MG63 (cell line): ENCODE data around the gene BAHD1. TPM values are rescaled to one million over a fixed set of nuclear protein-coding genes. Genes with fewer than 3 reads are reported as not detected.
A peak's percentile ranks its signal among the peaks of the same experiment; 100 is the strongest.
"Not testable (repeated sequence)": the region's sequence is repeated elsewhere in the genome, so short reads cannot be mapped to it uniquely, and the experiment has no call there.

ENCODE experiments used
- DNase-seq: peaks from one replicate; pipeline ENCODE4 v3.0.0-alpha.2; 2020
- H3K27me3 ChIP-seq: fragments of 250-450 bp; sonication (Bioruptor Pico); 2 replicates; pipeline ENCODE4 v1.5.1; 2020; ENCODE audit warnings: mild to moderate bottlenecking, moderate library complexity
- H3K36me3 ChIP-seq: fragments of 250-450 bp; sonication (Bioruptor Pico); 2 replicates; pipeline ENCODE4 v1.5.1; 2020; ENCODE audit warnings: mild to moderate bottlenecking, moderate library complexity
- H3K4me3 ChIP-seq: fragments of 250-450 bp; sonication (Bioruptor Pico); 2 replicates; pipeline ENCODE4 v1.5.1; 2020; ENCODE audit warnings: mild to moderate bottlenecking, moderate library complexity
- H3K9me3 ChIP-seq: fragments of 250-450 bp; sonication (Bioruptor Pico); 2 replicates; pipeline ENCODE4 v1.5.1; 2020; ENCODE audit warnings: mild to moderate bottlenecking, moderate library complexity
- total RNA-seq: library from RNA; depleted of rRNA; stranded (reverse); fragments of >200 nt; shearing (Covaris generic); gene quantifications from 2 replicates; pipeline ENCODE4 v1.2.3, GENCODE V29; 2014; ENCODE audit warnings: low replicate concordance

The BAHD1 gene
- total RNA-seq, 1 experiment from 2014 or later, result 8.2 TPM

DNA sequence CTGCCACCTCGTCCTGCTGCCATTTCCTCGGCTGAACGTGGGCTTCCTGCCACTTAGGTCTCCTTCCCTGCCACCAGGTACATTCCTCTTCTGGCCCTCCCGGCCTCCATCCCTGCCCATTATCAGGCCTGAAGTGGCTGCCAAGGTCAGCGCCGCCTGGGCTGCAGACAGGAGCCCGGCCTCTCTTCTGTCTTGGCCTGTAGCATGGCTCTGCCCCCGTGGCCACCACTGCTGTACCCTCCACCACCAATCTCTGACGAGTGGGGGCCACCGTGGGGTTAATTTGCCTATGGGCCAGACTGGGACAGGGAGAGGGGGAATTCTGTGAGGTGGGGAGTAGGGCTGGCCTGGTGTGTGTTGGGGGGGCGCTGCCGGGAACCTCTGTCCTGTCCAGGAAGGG lies 2.0 kb upstream of the BAHD1 start:
- H3K36me3 ChIP-seq, result no peaks in the 10 kb centered on the region
- no peak for DNase-seq

DNA sequence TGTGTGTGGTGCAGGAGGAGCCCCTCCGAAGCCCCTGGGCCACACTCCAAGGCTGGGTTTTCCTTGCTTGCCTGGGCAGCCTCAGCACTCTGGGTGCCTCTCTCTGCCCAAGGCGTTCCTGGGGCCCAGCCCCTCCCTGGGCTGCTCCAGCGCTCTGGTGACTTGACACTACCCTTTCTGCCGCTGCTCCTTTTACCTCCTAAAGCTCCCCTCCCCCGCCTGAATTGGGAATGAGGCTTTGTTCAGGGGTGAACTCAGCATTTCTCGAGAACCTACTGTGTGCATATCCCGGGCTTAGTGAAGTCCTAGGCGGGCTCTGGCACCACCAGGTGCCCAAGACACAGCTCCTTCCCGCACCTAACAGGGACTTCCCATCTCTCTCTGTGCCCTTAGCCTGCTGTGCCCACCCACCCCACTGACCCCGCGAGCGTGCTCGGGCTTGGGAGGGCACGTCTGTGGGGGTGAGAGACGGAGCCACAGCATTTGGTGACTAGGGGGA lies 1.2 kb upstream of the BAHD1 start:
- DNase-seq, result no peak
- no peaks in the 10 kb centered on the region for H3K36me3 ChIP-seq
- H3K4me3 ChIP-seq, result peak overlapping the region; percentile 56
- peaks cover 2% of the 10 kb centered on the region; the same call in 1 of the 2 replicates for H3K27me3 ChIP-seq
- H3K9me3 ChIP-seq, result no peaks in the 10 kb centered on the region

More for the DNA sequence above, 2.0 kb upstream of the BAHD1 start:
- Histone ChIP-seq H3K27me3 (peaks cover 2% of the 10 kb centered on the region; the same call in 1 of the 2 replicates), H3K4me3 (no peak overlapping the region), H3K9me3 (no peaks in the 10 kb centered on the region)

DNA sequence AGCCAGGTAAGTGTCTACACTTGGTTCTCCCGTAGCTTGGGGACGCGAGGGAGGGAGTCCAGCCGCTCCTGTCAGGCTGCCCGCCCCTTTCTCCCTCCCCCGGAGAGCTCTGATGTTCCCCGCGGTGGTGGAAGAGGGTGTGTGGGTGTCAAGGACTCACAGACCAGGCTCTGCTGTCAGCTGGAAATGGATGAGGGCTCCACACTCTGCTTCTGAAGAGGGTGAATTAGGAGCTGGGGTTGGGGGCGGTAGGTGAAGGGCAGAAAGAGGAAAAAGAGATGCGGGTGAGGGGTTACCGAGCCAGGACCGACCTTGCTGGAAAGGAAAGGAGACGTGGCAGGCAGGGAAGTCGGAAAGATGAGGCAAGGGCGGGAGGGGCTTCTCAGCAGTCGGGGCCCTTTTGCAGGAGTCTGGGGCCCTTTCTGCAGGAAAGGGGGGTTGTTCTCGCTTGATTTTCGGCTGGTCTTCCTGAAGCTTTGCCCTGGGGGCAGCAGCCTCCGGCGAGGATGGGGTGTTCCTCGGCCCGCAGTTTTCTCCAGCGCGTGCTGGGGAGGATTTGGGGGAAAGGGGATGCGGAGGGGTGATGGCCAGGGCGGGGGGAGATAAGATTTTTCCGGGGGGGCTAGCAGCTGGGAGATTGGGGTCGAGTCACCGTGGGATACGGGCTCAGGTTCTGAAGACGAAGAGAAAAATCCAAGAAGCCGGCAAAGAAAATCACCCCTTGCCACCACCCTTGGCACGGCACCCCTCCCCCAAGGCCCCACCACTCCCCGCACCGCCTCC lies 602 bp upstream of the BAHD1 start:
- Histone ChIP-seq H3K27me3 (peaks cover 2% of the 10 kb centered on the region; the same call in 1 of the 2 replicates), H3K4me3 (peak overlapping the region; percentile 56), H3K36me3 (no peaks in the 10 kb centered on the region), H3K9me3 (no peaks in the 10 kb centered on the region)
- peak; percentile 42 for DNase-seq

DNA sequence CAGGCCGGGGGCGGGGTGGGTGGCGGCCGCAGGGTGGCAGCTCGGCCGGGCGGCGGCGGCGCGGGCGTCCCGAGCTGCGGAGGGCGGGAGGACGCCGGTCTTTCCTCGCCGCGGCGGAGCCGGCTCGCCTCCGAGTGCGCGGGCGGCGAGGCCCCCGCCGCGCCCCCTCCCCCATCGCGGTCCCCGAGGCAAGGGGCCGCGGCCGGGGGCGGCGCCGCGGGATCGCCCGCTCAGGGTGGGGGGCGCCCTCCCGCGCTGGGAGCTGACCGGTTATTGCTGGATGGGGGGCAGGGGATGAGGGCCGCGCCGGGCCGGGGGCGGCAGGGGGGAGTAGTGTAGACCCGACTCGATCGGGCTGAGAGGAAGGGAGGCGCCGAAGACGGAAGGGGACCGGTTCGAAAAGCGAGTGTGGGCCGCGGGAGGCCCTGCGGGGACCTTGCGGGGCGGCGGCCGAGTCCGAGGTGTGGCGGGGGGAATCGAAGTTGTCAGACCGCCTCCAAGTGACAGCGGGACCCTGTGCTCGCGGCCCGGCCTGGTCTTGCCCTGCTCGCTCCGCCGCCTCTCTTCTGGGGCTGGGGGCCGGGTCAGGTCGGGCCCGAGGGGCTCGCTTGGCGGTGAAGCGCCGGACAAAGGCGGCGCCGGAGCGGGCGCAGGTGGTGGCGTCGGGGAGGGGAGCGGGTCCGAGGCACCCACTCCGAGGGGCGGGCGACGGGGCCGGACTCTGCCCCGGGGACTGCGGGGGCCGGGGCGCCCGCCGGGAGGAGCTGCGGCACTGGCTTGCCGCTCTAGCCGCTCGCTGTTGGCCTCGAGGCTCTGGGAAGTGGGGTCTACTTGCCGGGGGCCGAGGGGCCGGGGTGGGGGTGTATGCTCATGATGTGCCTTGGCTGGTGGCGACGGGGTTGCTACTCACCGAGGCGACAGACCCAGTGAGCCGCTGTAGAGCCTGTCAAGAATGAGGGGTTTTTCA lies 1.1 kb downstream of the BAHD1 start:
- no peaks in the 10 kb centered on the region for H3K36me3 ChIP-seq
- H3K4me3 ChIP-seq, result peak overlapping the region; percentile 56
- no peaks in the 10 kb centered on the region for H3K9me3 ChIP-seq
- no peak for DNase-seq
- H3K27me3 ChIP-seq, result no peaks in the 10 kb centered on the region

DNA sequence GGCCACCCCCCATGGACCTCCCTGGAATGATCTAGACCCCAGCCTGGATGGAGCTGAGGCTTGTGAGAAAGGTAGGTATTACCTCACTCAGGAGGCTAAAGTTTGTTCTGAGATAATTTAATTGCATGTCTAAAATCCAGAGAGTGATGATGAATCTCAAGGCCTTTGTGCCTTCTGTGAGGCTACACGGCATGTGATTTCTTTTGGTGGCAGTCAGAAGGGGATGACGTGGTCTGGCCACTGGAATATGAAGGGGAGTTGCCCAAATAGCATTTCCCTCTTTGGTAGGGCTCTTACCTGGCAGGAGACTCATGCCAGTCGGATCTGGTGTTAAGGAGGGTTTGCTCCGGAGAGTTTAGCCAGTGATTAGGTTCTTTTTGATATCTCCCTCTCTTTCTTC lies 2.5 kb downstream of the BAHD1 start:
- Histone ChIP-seq H3K9me3 (no peaks in the 10 kb centered on the region), H3K36me3 (no peaks in the 10 kb centered on the region), H3K27me3 (no peaks in the 10 kb centered on the region), H3K4me3 (no peak overlapping the region)
- DNase-seq, result no peak

DNA sequence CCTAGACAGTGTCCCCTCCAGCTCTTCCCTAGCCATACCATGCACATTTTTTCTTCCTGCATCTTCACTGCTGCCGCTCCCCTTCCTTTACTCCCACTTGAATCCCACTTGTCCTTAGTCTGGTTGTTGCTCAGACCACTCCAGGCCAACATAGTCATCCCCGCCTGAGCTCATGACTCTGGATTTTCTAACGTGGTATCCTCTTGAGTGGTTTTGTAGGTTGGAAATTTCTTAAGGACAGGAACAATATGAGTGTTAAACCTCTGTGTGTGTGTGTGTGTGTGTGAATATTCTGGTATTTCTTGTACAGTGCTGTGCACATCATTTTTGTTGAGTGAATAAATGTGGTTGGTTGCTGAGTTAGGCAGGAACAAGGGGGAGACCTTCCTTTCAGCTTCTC lies 3.1 kb downstream of the BAHD1 start:
- Histone ChIP-seq H3K36me3 (no peaks in the 10 kb centered on the region), H3K27me3 (no peaks in the 10 kb centered on the region), H3K4me3 (no peak overlapping the region), H3K9me3 (no peaks in the 10 kb centered on the region)
- no peak for DNase-seq

DNA sequence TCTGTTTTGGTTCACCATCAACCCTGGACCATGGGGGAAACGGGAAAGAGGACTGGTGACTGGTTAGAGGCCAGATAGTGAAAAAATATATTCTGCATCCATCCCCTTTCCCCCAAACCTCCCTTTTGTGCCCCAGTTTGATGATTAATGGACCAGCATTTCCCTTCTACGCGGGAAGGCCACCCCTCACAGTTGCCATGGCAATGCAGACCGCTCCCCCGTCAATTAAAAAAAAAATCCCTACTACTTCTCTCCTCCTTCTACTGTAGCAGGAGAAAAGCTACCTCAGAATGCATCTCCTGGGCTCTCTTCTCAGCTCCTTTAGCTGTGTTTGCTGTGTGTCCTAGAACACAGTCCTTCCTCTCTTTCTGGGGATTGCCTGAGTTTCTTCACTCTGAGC lies 4.0 kb downstream of the BAHD1 start:
- no peak for DNase-seq
- Histone ChIP-seq H3K4me3 (no peak overlapping the region), H3K9me3 (no peaks in the 10 kb centered on the region), H3K27me3 (no peaks in the 10 kb centered on the region), H3K36me3 (no peaks in the 10 kb centered on the region)

DNA sequence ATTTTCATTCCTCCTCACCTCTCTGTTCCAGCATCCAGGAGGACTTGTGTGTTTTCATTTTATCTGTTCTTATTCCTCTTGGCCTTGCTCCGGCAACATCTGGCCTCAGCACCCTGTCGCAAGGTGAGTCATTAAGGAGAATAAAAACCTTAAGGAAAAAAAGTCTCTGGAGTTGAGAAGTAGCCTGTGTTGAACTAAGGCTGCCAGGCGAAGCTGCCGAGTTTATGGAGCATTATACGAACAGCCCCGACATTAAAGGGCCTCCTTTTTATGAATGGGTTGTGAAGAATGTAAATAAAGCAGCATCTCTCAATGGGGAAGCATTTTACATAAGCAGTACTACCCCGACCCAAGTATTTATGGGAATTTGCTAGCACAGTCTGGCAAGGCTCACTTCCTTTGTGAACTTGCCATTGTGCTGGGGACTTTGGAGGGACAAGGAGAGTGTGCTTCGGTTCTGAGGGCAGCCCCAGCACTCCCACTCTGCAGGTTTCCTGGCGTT lies 4.7 kb downstream of the BAHD1 start:
- Histone ChIP-seq H3K4me3 (no peak overlapping the region), H3K27me3 (no peaks in the 10 kb centered on the region), H3K9me3 (no peaks in the 10 kb centered on the region), H3K36me3 (no peaks in the 10 kb centered on the region)
- DNase-seq, result peak; percentile 49

DNA sequence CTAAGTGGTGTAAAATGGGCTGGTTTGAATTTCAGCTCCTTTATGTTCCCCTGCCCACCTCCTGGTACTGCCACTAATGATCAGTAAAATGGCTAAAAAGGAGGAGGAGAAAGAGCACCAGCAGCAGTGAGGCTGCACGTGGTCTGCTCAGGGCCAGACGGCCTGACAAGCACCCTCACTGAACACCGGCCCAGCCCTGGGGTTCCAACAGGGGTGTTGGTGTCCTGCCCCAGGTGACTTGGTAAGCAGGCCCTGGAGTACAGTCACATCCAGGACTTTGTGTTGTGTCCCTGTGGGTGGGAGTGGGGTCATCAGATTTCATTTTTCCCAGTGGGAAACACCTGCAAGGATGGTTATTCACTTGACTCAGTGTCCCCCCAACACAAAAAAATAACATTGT lies 5.4 kb downstream of the BAHD1 start:
- DNase-seq, result no peak

DNA sequence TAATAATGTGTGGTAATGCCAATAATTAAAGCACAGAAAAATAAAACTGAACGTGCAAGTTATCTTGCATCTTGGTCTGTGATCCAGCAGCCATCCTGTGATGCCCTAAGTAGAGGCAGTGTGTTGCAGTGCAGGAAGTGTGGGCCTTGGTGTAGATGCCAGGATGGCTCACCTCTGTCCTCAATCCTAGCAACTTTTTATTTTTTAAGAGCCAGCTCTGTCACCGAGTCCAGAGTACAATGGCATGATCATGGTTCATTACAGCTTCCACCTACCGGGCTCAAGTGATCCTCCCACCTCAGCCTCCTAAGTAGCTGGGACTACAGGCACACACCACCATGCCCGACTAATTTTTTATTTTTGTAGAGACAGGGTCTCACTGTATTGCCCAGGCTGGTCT lies 7.6 kb downstream of the BAHD1 start:
- Histone ChIP-seq H3K4me3 (no peak overlapping the region), H3K36me3 (no peaks in the 10 kb centered on the region), H3K9me3 (no peaks in the 10 kb centered on the region), H3K27me3 (no peaks in the 10 kb centered on the region)
- no peak for DNase-seq

More for the DNA sequence above, 5.4 kb downstream of the BAHD1 start:
- H3K36me3 ChIP-seq, result no peaks in the 10 kb centered on the region
- H3K4me3 ChIP-seq, result no peak overlapping the region
- no peaks in the 10 kb centered on the region for H3K27me3 ChIP-seq
- no peaks in the 10 kb centered on the region for H3K9me3 ChIP-seq

DNA sequence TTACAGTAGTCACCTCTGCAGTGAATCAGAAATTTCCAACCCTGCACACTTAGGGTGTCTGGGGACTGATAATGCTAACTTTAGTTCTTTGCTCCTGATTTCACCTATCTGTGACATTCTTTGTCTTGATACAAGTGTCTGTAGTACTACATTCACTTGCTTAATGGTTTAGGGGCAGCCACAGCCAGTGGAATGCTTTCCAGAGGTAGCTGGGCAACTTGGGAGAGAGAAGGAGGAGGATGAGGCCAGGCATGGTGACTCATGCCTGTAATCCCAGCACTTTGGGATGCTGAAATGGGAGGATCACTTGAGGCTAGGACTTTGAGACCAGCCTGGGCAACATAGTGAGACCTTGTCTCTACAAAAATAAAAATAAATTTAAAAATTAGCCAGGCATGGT lies 8.5 kb downstream of the BAHD1 start:
- Histone ChIP-seq H3K27me3 (no peaks in the 10 kb centered on the region), H3K36me3 (no peaks in the 10 kb centered on the region), H3K4me3 (no peak overlapping the region), H3K9me3 (no peaks in the 10 kb centered on the region)
- DNase-seq, result peak; percentile 33

DNA sequence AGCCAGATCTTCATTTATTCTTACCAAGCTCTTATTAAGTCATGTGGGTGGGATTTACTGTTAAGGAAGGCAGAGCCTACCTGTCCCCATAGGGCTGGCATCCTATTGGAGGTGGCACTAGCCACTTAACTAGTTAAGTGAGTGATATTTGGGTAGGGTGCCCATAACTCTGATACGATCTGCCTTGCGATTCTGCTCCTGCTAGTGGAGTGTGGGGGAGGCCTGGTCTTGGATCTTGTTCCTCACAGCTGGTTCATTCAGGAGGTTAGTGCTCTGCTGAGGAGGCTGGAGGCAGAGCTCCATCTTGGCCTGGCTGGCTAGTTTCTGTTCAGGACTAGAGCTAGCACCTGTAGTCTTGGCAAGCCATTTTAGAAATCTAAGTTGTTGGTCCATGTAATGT lies 9.3 kb downstream of the BAHD1 start:
- Histone ChIP-seq H3K9me3 (no peaks in the 10 kb centered on the region), H3K4me3 (no peak overlapping the region), H3K27me3 (no peaks in the 10 kb centered on the region), H3K36me3 (no peaks in the 10 kb centered on the region)
- DNase-seq, result no peak

DNA sequence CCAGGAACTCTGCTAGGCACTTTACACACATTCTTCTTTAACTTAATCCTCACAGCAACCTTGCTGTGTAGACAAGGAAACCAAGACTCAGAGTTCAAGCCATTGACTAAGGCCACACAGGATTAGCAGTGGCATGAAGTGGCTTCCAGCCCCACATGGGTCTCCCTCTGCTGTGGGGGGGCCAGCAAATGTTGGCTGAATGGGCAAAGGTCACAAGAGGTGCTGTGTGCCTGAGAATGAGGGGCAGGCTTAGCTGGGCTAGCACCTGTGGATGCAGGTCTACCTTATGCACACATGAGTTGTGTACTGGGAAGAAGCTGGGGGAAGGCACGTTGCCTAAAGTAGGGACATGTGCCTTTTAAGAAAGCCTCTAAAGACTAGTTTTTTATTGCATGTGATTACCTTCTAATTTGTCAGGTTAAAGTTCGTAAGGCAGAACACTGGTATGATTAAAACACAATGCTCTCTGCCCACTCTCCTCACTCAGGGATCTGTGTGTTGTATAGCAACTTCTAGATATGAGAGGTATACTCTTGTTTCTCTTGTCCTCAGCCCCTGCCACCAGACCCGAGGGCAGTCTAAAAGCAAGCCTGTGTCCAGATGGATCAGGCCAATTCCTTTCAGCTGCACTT lies 10.9 kb downstream of the BAHD1 start:
- Histone ChIP-seq H3K9me3 (no peaks in the 10 kb centered on the region), H3K36me3 (no peaks in the 10 kb centered on the region), H3K27me3 (no peaks in the 10 kb centered on the region), H3K4me3 (no peak overlapping the region)
- no peak for DNase-seq

DNA sequence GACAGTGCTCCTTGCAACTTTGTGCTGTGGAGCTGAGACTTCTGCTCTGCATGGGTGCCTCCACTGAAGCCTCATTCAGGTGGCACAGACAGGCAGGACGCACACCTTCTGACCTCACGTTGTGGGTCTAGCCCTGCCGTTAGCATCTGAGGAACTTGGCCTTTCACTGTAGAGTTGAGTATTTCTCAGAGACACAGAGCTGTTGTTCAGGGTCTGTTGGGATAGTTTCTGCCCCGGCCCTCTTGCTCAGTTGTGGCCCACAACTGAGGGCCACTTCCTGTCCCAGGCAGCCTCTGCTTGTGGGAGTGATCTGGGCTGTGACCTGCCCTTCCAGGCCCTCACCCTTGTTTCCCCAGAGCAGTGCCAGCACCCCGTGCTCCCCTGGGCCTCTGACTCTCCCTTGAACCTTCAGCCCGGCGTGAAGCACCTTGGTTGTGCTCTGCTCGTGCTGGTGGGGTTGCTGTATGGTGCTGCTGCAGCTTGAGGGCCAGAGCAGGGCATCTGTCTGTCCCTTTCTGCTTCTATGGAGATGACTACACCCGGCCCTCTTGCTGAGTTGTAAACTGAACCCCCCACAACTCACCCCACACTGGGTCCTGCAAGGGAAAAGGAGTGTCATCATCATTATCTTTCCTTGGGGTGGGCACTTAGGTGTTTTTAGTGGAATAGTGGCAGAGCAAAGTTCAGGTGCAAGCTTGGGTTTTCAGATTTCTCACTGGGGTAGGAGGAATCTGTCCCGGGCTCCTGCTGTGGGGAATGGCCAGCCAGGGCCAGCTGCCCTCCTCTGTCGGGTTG lies 11.7 kb downstream of the BAHD1 start:
- Histone ChIP-seq H3K4me3 (no peak overlapping the region), H3K27me3 (no peaks in the 10 kb centered on the region), H3K9me3 (no peaks in the 10 kb centered on the region), H3K36me3 (no peaks in the 10 kb centered on the region)
- no peak for DNase-seq

DNA sequence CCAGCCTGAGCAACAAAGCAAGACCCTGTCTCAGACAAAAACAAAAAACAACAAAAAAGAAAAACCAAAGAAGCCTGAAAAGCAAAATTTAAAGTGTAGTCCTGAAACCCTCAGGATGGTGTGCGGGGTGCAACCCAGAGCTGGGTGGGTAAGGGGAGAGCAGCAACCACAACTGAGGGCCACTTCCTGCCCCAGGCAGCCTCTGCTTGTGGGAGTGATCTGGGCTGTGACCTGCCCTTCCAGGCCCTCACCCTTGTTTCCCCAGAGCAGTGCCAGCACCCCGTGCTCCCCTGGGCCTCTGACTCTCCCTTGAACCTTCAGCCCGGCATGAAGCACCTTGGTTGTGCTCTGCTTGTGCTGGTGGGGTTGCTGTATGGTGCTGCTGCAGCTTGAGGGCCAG lies 13.2 kb downstream of the BAHD1 start:
- H3K9me3 ChIP-seq, H3K36me3 ChIP-seq, H3K27me3 ChIP-seq, H3K4me3 ChIP-seq, DNase-seq: not testable (repeated sequence)

DNA sequence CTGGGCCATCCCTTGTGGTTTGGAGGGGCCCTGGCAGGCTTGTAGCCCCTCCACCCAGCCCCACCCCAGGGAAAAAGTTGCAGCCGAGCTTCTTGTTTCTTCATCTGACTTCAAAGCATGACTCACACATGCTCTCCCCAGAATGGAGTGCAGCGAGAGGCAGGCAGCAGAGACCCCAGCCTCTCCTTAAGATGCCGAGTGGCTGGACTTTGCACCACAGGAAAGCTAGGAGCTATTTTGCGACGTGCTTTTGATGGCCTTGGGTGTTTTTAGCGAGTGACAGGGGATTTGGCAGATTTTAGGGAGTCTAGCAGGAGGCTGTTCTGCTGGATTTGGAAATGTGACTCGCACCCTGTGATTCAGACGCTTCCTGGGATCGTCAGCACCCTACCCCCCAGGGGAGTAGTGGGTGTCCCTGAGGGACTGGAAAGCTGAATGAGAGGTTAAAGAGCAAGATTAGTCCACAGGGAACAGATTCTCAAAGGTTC lies 14.2 kb downstream of the BAHD1 start:
- Histone ChIP-seq H3K9me3 (no peaks in the 10 kb centered on the region), H3K27me3 (no peaks in the 10 kb centered on the region), H3K4me3 (no peak overlapping the region), H3K36me3 (no peaks in the 10 kb centered on the region)
- peak; percentile 68 for DNase-seq
